Fibroblast of the aortic adventitia (primary cell): ENCODE results near the gene CSTF3. TPM values are rescaled to one million over a fixed set of nuclear protein-coding genes. Genes with fewer than 3 reads are reported as not detected.
A peak's percentile ranks its signal among the peaks of the same experiment; 100 is the strongest.
"Not testable (repeated sequence)": the region's sequence is repeated elsewhere in the genome, so short reads cannot be mapped to it uniquely, and the experiment has no call there.

Experiments
- DNase-seq: peaks from one replicate; pipeline ENCODE4 v3.0.0-alpha.2; 2010; ENCODE audit warnings: low read depth
- H3K4me3 ChIP-seq: 2 replicates; pipeline ENCODE4 v1.5.1; 2011; ENCODE audit warnings: low read depth, mild to moderate bottlenecking, control low read depth, low read length, moderate library complexity
- CTCF ChIP-seq: IDR thresholded peaks from 2 replicates; pipeline ENCODE4 v1.5.1; 2011; ENCODE audit warnings: mild to moderate bottlenecking, low read length, control low read depth, inconsistent platforms; ENCODE audit not compliant: insufficient read depth
- total RNA-seq: library from RNA; depleted of rRNA; stranded (reverse); fragments of >200 nt; gene quantifications from 2 replicates; pipeline ENCODE4 v1.2.3, GENCODE V29; 2012; ENCODE audit warnings: low replicate concordance

Gene CSTF3
- total RNA-seq, 1 donor, result 35.4 TPM

GRCh38 chr11:33177676-33178336, 16.5 kb upstream of the CSTF3 start:
- DNase-seq, result no peak
- TF ChIP-seq CTCF, result no peak

GRCh38 chr11:33176760-33177159, 15.5 kb upstream of the CSTF3 start:
- H3K4me3 ChIP-seq, DNase-seq: not testable (repeated sequence)

More at GRCh38 chr11:33177676-33178336, 16.5 kb upstream of the CSTF3 start:
- H3K4me3 ChIP-seq, result no peak overlapping the region

- no peak for TF ChIP-seq CTCF
- DNase-seq, result peak; percentile 41
- no peak overlapping the region for H3K4me3 ChIP-seq
Measured at GRCh38 chr11:33172996-33173395, 11.7 kb upstream of the CSTF3 start.

- no peak overlapping the region for H3K4me3 ChIP-seq
- no peak for TF ChIP-seq CTCF
- no peak for DNase-seq
Measured at GRCh38 chr11:33172345-33172744, 11.1 kb upstream of the CSTF3 start.

- no peak for TF ChIP-seq CTCF
- DNase-seq, result no peak
- H3K4me3 ChIP-seq, result no peak overlapping the region
Measured at GRCh38 chr11:33171251-33171650, 10.0 kb upstream of the CSTF3 start.

- peak; percentile 43 for DNase-seq
- no peak for TF ChIP-seq CTCF
Measured at GRCh38 chr11:33168709-33169200, 7.5 kb upstream of the CSTF3 start.

GRCh38 chr11:33162831-33163230, 1.6 kb upstream of the CSTF3 start:
- no peak for DNase-seq
- TF ChIP-seq CTCF, result no peak

More at GRCh38 chr11:33168709-33169200, 7.5 kb upstream of the CSTF3 start:
- no peak overlapping the region for H3K4me3 ChIP-seq

More at GRCh38 chr11:33162831-33163230, 1.6 kb upstream of the CSTF3 start:
- no peak overlapping the region for H3K4me3 ChIP-seq
